SK-N-SH treated with all-trans-retinoic acid at 6 μM for 48 hours (cell line): ENCODE data around the gene TSC1.

Experiments used
- ATAC-seq: fragments of 200-7000 bp; cut with Tn5 transposase; 3 replicates; pipeline ENCODE4 v1.9.1; 2020; ENCODE audit warnings: mild to moderate bottlenecking, moderate library complexity
- ARNTL ChIP-seq: fragments of 450-650 bp; formaldehyde crosslinking; IDR thresholded peaks from 2 replicates; pipeline ENCODE4 v1.5.0; 2020; ENCODE audit warnings: low read depth, mild to moderate bottlenecking, moderate library complexity, borderline replicate concordance
- BACH2 ChIP-seq: fragments of 250-450 bp; sonication (Bioruptor Pico); IDR thresholded peaks from 2 replicates; pipeline ENCODE4 v1.9.0; 2021; ENCODE audit warnings: mild to moderate bottlenecking, borderline replicate concordance
- CSDC2 ChIP-seq: fragments of 250-450 bp; sonication (Bioruptor Pico); IDR thresholded peaks from 2 replicates; pipeline ENCODE4 v1.5.0; 2020; ENCODE audit warnings: mild to moderate bottlenecking, moderate library complexity
- ESRRG ChIP-seq: fragments of 250-450 bp; sonication (Bioruptor Pico); IDR thresholded peaks from 2 replicates; pipeline ENCODE4 v1.6.1; 2021; ENCODE audit warnings: mild to moderate bottlenecking
- OSR1 ChIP-seq: fragments of 250-450 bp; sonication (Bioruptor Pico); IDR thresholded peaks from 2 replicates; pipeline ENCODE4 v1.8.0; 2022; ENCODE audit warnings: moderate library complexity, mild to moderate bottlenecking, inconsistent platforms
- RARB ChIP-seq: fragments of 250-450 bp; sonication (Bioruptor Pico); IDR thresholded peaks from 2 replicates; pipeline ENCODE4 v1.8.0; 2021; ENCODE audit warnings: mild to moderate bottlenecking, moderate library complexity
- SNAI2 ChIP-seq: fragments of 250-450 bp; sonication (Bioruptor Pico); IDR thresholded peaks from 2 replicates; pipeline ENCODE4 v1.5.0; 2020; ENCODE audit warnings: mild to moderate bottlenecking, moderate library complexity
- TCF4 ChIP-seq: fragments of 250-450 bp; sonication (Bioruptor Pico); IDR thresholded peaks from 2 replicates; pipeline ENCODE4 v1.8.0; 2021; ENCODE audit warnings: mild to moderate bottlenecking, moderate library complexity, borderline replicate concordance
- TOX ChIP-seq: fragments of 250-450 bp; sonication (Bioruptor Pico); IDR thresholded peaks from 2 replicates; pipeline ENCODE4 v1.8.0; 2021; ENCODE audit warnings: mild to moderate bottlenecking, moderate library complexity, borderline replicate concordance
- ZC3H10 ChIP-seq: fragments of 250-450 bp; sonication (Bioruptor Pico); IDR thresholded peaks from 2 replicates; pipeline ENCODE4 v1.5.1; 2021; ENCODE audit warnings: mild to moderate bottlenecking, moderate library complexity
- ZFP3 ChIP-seq: fragments of 250-450 bp; sonication (Bioruptor Pico); IDR thresholded peaks from 2 replicates; pipeline ENCODE4 v1.5.0; 2020; ENCODE audit warnings: mild to moderate bottlenecking, moderate library complexity
- ZNF70 ChIP-seq: fragments of 450-650 bp; formaldehyde crosslinking; IDR thresholded peaks from 2 replicates; pipeline ENCODE4 v1.5.0; 2020; ENCODE audit warnings: mild to moderate bottlenecking, moderate library complexity
- ZNF8 ChIP-seq: fragments of 450-650 bp; formaldehyde crosslinking; IDR thresholded peaks from 2 replicates; pipeline ENCODE4 v1.5.0; 2020; ENCODE audit warnings: mild to moderate bottlenecking, moderate library complexity
- TF ChIP-seq, protein P1 (sequence below): fragments of 250-450 bp; sonication (Bioruptor Pico); IDR thresholded peaks from 2 replicates; pipeline ENCODE4 v1.5.0; 2020; ENCODE audit warnings: mild to moderate bottlenecking, moderate library complexity
- TF ChIP-seq, protein P2 (sequence below): fragments of 250-450 bp; sonication (Bioruptor Pico); IDR thresholded peaks from 2 replicates; pipeline ENCODE4 v1.5.1; 2021; ENCODE audit warnings: mild to moderate bottlenecking, moderate library complexity
- TF ChIP-seq, protein P3 (sequence below): fragments of 250-450 bp; sonication (Bioruptor Pico); IDR thresholded peaks from 2 replicates; pipeline ENCODE4 v1.5.1; 2020; ENCODE audit warnings: low read depth, mild to moderate bottlenecking, moderate library complexity
- TF ChIP-seq, protein P4 (sequence below): fragments of 250-450 bp; sonication (Bioruptor Pico); IDR thresholded peaks from 2 replicates; pipeline ENCODE4 v1.8.0; 2020; ENCODE audit warnings: mild to moderate bottlenecking, moderate library complexity, borderline replicate concordance

TSC1 gene

DNA sequence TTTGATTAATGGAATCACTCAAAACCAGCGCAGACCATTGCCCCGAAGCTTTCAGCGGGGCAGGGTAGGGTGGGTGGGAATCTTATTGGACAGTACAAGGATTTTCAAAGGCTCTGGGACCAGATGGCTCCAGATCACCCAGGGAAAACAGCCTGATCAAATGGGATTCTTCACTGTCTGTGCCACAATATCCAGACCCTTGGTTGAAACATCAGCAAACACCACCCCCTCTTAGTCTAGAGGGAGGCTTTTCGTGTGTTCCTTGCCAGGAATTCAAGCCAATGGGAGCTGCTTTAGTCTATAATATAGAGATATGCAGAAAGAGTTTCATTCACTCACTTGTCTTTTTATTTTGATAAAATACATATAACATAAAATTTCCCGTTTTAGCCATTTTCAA, 35.7 kb upstream of the TSC1 start:
- no peak for TF ChIP-seq ZNF70 (CRISPR knock-in tag)
- no peak for TF ChIP-seq ZNF8 (CRISPR knock-in tag)
- no peak for TF ChIP-seq BACH2 (CRISPR knock-in tag)
- TF ChIP-seq, protein P1, sequence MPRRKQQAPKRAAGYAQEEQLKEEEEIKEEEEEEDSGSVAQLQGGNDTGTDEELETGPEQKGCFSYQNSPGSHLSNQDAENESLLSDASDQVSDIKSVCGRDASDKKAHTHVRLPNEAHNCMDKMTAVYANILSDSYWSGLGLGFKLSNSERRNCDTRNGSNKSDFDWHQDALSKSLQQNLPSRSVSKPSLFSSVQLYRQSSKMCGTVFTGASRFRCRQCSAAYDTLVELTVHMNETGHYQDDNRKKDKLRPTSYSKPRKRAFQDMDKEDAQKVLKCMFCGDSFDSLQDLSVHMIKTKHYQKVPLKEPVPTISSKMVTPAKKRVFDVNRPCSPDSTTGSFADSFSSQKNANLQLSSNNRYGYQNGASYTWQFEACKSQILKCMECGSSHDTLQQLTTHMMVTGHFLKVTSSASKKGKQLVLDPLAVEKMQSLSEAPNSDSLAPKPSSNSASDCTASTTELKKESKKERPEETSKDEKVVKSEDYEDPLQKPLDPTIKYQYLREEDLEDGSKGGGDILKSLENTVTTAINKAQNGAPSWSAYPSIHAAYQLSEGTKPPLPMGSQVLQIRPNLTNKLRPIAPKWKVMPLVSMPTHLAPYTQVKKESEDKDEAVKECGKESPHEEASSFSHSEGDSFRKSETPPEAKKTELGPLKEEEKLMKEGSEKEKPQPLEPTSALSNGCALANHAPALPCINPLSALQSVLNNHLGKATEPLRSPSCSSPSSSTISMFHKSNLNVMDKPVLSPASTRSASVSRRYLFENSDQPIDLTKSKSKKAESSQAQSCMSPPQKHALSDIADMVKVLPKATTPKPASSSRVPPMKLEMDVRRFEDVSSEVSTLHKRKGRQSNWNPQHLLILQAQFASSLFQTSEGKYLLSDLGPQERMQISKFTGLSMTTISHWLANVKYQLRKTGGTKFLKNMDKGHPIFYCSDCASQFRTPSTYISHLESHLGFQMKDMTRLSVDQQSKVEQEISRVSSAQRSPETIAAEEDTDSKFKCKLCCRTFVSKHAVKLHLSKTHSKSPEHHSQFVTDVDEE (CRISPR knock-in tag): no peak
- TF ChIP-seq, protein P2, sequence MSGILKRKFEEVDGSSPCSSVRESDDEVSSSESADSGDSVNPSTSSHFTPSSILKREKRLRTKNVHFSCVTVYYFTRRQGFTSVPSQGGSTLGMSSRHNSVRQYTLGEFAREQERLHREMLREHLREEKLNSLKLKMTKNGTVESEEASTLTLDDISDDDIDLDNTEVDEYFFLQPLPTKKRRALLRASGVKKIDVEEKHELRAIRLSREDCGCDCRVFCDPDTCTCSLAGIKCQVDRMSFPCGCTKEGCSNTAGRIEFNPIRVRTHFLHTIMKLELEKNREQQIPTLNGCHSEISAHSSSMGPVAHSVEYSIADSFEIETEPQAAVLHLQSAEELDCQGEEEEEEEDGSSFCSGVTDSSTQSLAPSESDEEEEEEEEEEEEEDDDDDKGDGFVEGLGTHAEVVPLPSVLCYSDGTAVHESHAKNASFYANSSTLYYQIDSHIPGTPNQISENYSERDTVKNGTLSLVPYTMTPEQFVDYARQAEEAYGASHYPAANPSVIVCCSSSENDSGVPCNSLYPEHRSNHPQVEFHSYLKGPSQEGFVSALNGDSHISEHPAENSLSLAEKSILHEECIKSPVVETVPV (CRISPR knock-in tag): no peak
- no peak for TF ChIP-seq ARNTL (CRISPR knock-in tag)
- no peak for TF ChIP-seq TCF4 (CRISPR knock-in tag)
- no peak for TF ChIP-seq ESRRG (CRISPR knock-in tag)
- no peak for ATAC-seq

DNA sequence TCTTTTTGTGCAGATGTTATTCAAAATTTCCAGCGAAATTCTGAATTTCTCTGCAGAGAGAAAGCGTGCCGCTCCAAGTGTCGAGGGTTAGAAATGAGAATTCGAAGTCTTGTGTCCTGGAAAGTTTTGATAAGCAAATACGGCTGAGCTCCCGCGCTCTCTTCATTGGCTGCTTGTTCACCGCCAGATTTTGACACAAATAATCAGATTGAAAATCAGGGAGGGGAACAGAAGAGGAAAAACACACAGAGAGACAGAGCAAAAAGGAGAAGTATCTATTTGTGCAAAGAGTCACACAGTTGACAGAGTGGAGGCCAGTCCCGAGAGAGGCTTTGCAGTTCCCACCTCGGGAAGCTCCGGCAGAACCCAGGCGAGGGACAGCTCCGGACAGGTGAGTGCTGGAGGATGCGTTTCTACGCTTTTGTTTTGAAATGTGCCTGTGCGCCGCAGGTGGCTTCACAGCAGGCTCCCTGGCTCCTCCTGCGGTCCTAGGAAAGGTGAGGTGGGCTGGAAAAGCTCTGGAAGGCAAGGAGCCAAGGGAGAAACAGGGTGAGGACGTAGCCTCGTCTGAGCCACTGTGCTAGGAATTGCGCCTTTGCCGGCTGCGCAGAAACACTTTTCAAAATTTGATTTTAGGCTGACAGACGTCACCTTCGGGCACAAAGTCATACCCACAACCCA, 34.2 kb upstream of the TSC1 start, which contains the start of gene GFI1B:
TSS of gene GFI1B (plus strand) at position 244 of the 681 bp plus-strand sequence. CDS start 7,985 bp downstream, outside the sequence.
- TF ChIP-seq RARB (CRISPR knock-in tag) (no peak), SNAI2 (CRISPR knock-in tag) (no peak), BACH2 (CRISPR knock-in tag) (no peak), ESRRG (CRISPR knock-in tag) (no peak), ZC3H10 (CRISPR knock-in tag) (no peak), ZNF8 (CRISPR knock-in tag) (no peak), OSR1 (CRISPR knock-in tag) (no peak), ZFP3 (CRISPR knock-in tag) (no peak), TOX (no peak), ZNF70 (CRISPR knock-in tag) (no peak), CSDC2 (CRISPR knock-in tag) (no peak), ARNTL (CRISPR knock-in tag) (no peak)
- TF ChIP-seq, protein P3, sequence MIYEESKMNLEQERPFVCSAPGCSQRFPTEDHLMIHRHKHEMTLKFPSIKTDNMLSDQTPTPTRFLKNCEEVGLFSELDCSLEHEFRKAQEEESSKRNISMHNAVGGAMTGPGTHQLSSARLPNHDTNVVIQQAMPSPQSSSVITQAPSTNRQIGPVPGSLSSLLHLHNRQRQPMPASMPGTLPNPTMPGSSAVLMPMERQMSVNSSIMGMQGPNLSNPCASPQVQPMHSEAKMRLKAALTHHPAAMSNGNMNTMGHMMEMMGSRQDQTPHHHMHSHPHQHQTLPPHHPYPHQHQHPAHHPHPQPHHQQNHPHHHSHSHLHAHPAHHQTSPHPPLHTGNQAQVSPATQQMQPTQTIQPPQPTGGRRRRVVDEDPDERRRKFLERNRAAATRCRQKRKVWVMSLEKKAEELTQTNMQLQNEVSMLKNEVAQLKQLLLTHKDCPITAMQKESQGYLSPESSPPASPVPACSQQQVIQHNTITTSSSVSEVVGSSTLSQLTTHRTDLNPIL: no peak
- TF ChIP-seq, protein P4, sequence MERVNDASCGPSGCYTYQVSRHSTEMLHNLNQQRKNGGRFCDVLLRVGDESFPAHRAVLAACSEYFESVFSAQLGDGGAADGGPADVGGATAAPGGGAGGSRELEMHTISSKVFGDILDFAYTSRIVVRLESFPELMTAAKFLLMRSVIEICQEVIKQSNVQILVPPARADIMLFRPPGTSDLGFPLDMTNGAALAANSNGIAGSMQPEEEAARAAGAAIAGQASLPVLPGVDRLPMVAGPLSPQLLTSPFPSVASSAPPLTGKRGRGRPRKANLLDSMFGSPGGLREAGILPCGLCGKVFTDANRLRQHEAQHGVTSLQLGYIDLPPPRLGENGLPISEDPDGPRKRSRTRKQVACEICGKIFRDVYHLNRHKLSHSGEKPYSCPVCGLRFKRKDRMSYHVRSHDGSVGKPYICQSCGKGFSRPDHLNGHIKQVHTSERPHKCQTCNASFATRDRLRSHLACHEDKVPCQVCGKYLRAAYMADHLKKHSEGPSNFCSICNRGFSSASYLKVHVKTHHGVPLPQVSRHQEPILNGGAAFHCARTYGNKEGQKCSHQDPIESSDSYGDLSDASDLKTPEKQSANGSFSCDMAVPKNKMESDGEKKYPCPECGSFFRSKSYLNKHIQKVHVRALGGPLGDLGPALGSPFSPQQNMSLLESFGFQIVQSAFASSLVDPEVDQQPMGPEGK (CRISPR knock-in tag): no peak
- TF ChIP-seq, protein P2 (CRISPR knock-in tag): no peak
- TF ChIP-seq, protein P1 (CRISPR knock-in tag): no peak
- TF ChIP-seq, all 23 proteins: peak for 0
- no peak for ATAC-seq
